Aorta (tissue), 5 donors: ENCODE data around the gene ROBO2. TPM values are rescaled to one million over a fixed set of nuclear protein-coding genes. Genes with fewer than 3 reads are reported as not detected.

Experiments used
- ATAC-seq: fragments of 200-7000 bp; cut with Tn5 transposase; one replicate; pipeline ENCODE4 v1.9.1; 2022; ENCODE audit warnings: moderate library complexity; ENCODE audit not compliant: low FRiP score
- DNase-seq, 2 donors: peaks; one replicate each; pipeline ENCODE4 v3.0.0-alpha.2; 2020
- H3K27ac ChIP-seq, 2 donors: one replicate each; pipeline ENCODE4 v1.5.1; 2013; ENCODE audit warnings: low read length in 2 of 2, mild to moderate bottlenecking in 2 of 2, moderate library complexity in 2 of 2, control low read depth in 1 of 2, inconsistent platforms in 1 of 2, low read depth in 1 of 2
- H3K27me3 ChIP-seq, 2 donors: one replicate each; pipeline ENCODE4 v1.6.1; 2013; ENCODE audit warnings: control low read depth in 1 of 2, low read length in 1 of 2, mild to moderate bottlenecking in 1 of 2, moderate library complexity in 1 of 2; ENCODE audit not compliant: insufficient read depth in 2 of 2, control insufficient read depth in 1 of 2
- H3K36me3 ChIP-seq, 2 donors: one replicate each; pipeline ENCODE4 v1.6.1; 2013; ENCODE audit warnings: control low read depth in 1 of 2, low read length in 1 of 2, mild to moderate bottlenecking in 1 of 2; ENCODE audit not compliant: insufficient read depth in 2 of 2, control insufficient read depth in 1 of 2
- H3K4me1 ChIP-seq, 2 donors: one replicate each; pipeline ENCODE4 v1.6.1; 2013; ENCODE audit warnings: low read length in 2 of 2, control low read depth in 1 of 2, mild to moderate bottlenecking in 1 of 2, moderate library complexity in 1 of 2; ENCODE audit not compliant: insufficient read depth in 2 of 2, control insufficient read depth in 1 of 2
- H3K4me3 ChIP-seq, 2 donors: one replicate each; pipeline ENCODE4 v1.5.1; 2013; ENCODE audit warnings: low read length in 2 of 2, control low read depth in 1 of 2, mild to moderate bottlenecking in 1 of 2
- H3K9me3 ChIP-seq: one replicate; pipeline ENCODE4 v1.6.1; 2013; ENCODE audit warnings: mild to moderate bottlenecking, low read length; ENCODE audit not compliant: control insufficient read depth
- WGBS, 2 donors: extraction: QIAGEN DNeasy Blood & Tissue Kit; methylation state at CpG; one replicate each; pipeline ENCODE4 v1.1.7; 2013; 5-methylcytosine and 5-hydroxymethylcytosine counted together
- intact Hi-C, 2 donors: fragments of 100-400 bp; cut with DNase I; formaldehyde crosslinking; loops; one replicate each; pipeline versions ENCODE4 v1.14.2 to v1.15.0; 2022
- polyA plus RNA-seq, 2 donors: library from polyadenylated mRNA; stranded (reverse); fragments of 200-250 nt; gene quantifications; one replicate each; pipeline ENCODE4 v1.2.3, GENCODE V29; 2013
- total RNA-seq, 2 donors: library from RNA; stranded (reverse); fragmentation: NEBNext Ultra II Directional; extraction: Animal tissue kit (Norgen Biotek cat#: 25700); gene quantifications; one replicate each; pipeline ENCODE4 v1.2.1, GENCODE V29; 2021
- donor health status: healthy with polysubstance abuse.
- donor health status: Bipolar disorder and iron deficiency.
- donor health status: DM: no; HTN: no; CAD: no.
- donor health status: DM: no; HTN: no; CAD: no.
- donor health status: DM: yes; HTN: yes; CAD: no.

ROBO2 gene
- total and polyA plus RNA-seq, 4 donors: 0.05 to 1.3 (median 0.58) TPM

DNA sequence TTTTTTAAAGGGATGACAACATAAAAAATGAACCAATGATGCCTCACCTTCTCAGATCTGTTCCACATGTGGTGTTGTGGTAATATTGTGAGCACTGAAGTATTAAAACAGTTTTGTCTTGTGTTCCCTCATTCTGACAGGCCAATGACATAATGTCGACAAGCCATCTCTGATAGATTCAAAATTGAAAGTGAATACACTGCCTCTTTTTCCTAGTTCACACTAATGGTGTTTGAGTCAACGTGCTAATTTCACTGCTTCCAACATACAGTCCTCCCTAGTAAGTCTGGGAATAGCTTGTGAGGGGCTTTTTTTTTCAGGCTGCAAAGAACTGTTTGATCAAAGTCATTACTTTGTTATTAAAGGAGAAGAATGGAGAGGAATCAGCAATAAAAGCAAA, 82.8 kb downstream of the ROBO2 start:
- WGBS, 2 donors: 58 to 71% methylated on average over 2 of the region's 2 CpGs
- Histone ChIP-seq H3K36me3 (no peaks in the 10 kb centered on the region), H3K9me3 (no peaks in the 10 kb centered on the region)

DNA sequence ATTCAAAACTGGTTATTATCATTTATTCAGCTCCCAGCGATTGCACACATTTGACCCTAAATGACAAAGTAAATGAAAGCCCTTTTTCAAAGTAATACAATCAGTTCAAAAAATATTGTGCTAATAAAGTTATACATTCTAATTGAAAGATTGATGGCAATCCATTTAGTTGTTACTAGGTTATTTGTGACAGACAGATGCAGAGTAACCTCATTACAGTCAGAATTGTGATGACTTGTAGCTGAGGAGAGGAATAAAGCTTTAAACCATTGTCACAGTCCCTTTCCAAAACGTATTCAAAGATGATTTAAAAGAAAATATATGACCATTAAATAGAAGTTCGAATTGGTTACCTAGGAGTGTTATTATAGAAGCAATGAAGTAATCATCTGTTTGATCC, 86.1 kb downstream of the ROBO2 start:
- DNase-seq (no peak), ATAC-seq (no peak)
- 74 to 77% methylated on average over 3 of the region's 3 CpGs for WGBS, 2 donors
- no peaks in the 10 kb centered on the region for H3K4me1 ChIP-seq
- H3K4me3 ChIP-seq: no peak overlapping the region
- intact Hi-C loops: no loop called here
- H3K27ac ChIP-seq: no peak overlapping the region
- no peaks in the 10 kb centered on the region for H3K36me3 ChIP-seq
- no peaks in the 10 kb centered on the region for H3K9me3 ChIP-seq
- H3K27me3 ChIP-seq: no peaks in the 10 kb centered on the region

More for the DNA sequence above, 82.8 kb downstream of the ROBO2 start:
- Histone ChIP-seq H3K27me3 (no peaks in the 10 kb centered on the region), H3K27ac (no peak overlapping the region), H3K4me3 (no peak overlapping the region), H3K4me1 (no peaks in the 10 kb centered on the region)
- ATAC-seq (no peak), DNase-seq (no peak)
- intact Hi-C loops: no loop called here

GRCh38 chr3:77134769-77135168, 94.9 kb downstream of the ROBO2 start:
- no peaks in the 10 kb centered on the region for H3K36me3 ChIP-seq
- H3K4me3 ChIP-seq: no peak overlapping the region
- 70 to 78% methylated on average over 12 of the region's 12 CpGs for WGBS, 2 donors
- intact Hi-C loops: no loop called here
- H3K9me3 ChIP-seq: peaks cover 1% of the 10 kb centered on the region
- no peaks in the 10 kb centered on the region for H3K4me1 ChIP-seq
- no peaks in the 10 kb centered on the region for H3K27me3 ChIP-seq
- no peak for DNase-seq
- H3K27ac ChIP-seq: no peak overlapping the region
- no peak for ATAC-seq

- 85 to 91% methylated on average over 5 of the region's 5 CpGs for WGBS, 2 donors
- H3K9me3 ChIP-seq: peaks cover 2% of the 10 kb centered on the region
- no peak overlapping the region for H3K27ac ChIP-seq
- H3K4me1 ChIP-seq: no peaks in the 10 kb centered on the region
- ATAC-seq (no peak), DNase-seq (no peak)
- no peak overlapping the region for H3K4me3 ChIP-seq
- no peaks in the 10 kb centered on the region for H3K27me3 ChIP-seq
- intact Hi-C loops: no loop called here
- no peaks in the 10 kb centered on the region for H3K36me3 ChIP-seq
Measured at GRCh38 chr3:77137559-77137958, 97.7 kb downstream of the ROBO2 start.

DNA sequence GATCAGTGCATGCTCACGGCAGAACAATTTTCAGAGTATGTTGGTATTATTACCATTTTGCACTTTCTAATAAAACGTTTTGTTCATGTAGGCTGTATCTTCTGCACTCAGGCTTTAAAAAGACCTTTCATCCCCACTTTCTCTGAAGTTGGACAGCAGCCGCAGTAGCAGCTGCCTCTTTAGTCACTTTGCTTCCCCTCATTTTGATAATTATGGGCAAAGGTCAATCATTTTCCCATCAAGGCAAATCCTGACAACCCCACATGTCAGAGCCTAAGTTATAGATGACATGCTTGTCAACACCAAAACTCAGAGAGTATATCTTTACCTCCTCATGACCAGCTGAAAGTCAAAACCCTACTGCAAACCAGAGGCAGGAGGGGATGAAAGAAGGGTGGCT, 99.7 kb downstream of the ROBO2 start:
- Histone ChIP-seq H3K9me3 (peaks cover 4% of the 10 kb centered on the region), H3K27me3 (no peaks in the 10 kb centered on the region), H3K4me1 (no peaks in the 10 kb centered on the region), H3K4me3 (no peak overlapping the region), H3K36me3 (no peaks in the 10 kb centered on the region), H3K27ac (no peak overlapping the region)
- 64 to 70% methylated on average over 3 of the region's 3 CpGs for WGBS, 2 donors
- no peak for ATAC-seq
- intact Hi-C loops: no loop called here
- no peak for DNase-seq

GRCh38 chr3:77141423-77141822, 101.5 kb downstream of the ROBO2 start:
- Histone ChIP-seq H3K4me3 (no peak overlapping the region), H3K36me3 (no peaks in the 10 kb centered on the region), H3K27ac (no peak overlapping the region), H3K9me3 (peaks cover 2% of the 10 kb centered on the region), H3K27me3 (no peaks in the 10 kb centered on the region), H3K4me1 (no peaks in the 10 kb centered on the region)
- 64 to 74% methylated on average over 3 of the region's 3 CpGs for WGBS, 2 donors
- ATAC-seq (no peak), DNase-seq (no peak)
- intact Hi-C loops: no loop called here

DNA sequence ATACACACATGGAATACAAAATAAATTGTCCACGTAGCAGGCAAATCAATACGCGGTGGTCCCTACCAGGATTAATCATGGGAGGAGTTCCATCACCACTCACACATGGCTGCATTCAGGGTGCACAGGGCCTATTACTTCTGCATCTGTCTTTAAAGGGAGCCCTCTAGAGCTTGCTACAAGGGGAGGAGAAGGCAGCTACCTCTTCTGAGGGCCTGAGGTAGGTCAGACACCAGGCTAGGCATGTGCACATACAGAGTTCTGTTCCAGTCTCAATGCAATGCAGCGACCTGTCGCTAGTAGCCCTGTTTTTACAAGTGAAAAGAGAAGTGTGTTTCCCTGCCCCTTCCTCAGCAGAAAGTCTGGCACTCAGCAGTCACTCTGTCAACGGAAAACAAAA, 102.7 kb downstream of the ROBO2 start:
- WGBS, 2 donors: 56 to 69% methylated on average over 6 of the region's 6 CpGs
- Histone ChIP-seq H3K4me1 (no peaks in the 10 kb centered on the region), H3K27ac (no peak overlapping the region), H3K36me3 (no peaks in the 10 kb centered on the region), H3K4me3 (no peak overlapping the region), H3K9me3 (peaks cover 2% of the 10 kb centered on the region), H3K27me3 (no peaks in the 10 kb centered on the region)
- intact Hi-C loops: no loop called here
- DNase-seq (no peak), ATAC-seq (no peak)

DNA sequence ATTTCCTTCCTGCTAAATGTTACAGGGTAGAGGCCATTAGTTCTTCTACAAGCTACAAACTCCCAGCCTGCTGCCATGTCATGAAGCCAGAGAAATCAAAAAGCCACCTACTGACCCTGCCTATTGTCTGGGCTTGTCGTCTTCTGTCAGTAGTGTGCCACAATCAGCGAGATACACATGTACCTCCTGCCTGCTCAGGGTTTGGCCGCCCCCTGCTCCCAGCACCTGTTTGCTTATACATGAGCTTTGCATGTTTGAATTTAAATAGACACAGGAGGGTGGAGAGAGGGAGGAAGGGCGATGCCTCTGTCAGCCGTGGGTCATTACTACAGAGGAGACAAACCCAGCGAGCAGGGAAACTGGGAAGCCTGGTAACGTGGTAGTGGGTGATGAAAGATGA, 106.1 kb downstream of the ROBO2 start:
- Histone ChIP-seq H3K27me3 (no peaks in the 10 kb centered on the region), H3K27ac (no peak overlapping the region), H3K4me1 (no peaks in the 10 kb centered on the region), H3K36me3 (no peaks in the 10 kb centered on the region), H3K4me3 (no peak overlapping the region), H3K9me3 (peaks cover 2% of the 10 kb centered on the region)
- WGBS, 2 donors: 63 to 74% methylated on average over 7 of the region's 7 CpGs
- intact Hi-C loops: no loop called here
- ATAC-seq (no peak), DNase-seq (no peak)

DNA sequence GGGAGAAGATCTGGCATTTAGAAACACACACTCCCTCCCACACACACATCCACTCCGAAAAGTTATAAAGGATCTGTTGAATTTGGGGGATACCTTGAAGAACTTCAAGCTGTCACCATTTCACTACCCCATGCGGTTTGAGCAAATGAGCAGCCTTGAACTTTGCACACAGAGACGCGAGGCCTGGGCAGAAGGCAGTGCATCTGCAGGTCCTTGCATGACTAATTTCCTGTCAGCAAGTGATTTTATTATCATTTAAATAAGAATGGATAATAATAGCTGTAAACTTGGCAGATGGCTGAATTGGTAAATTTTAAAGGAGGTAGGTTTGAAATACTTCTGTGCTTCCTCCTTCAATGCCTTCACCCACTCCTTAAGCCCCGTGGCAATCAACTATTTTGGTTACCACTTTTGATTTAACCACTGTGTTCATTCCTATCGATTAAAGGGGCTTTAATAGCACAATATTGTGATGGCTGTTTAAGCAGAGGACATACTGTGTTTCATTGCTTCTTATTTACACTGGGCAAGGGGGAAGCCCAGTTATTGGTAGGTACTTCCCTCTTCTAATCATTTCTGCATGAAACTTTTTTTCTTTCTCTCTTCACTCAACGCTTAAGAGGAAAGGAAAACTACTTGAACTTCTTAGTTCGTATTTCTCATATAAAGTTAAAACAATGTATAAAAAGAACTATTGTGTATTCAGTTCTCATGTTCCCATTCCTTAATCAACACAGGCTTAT, 108.1 kb downstream of the ROBO2 start:
- Histone ChIP-seq H3K27ac (no peak overlapping the region), H3K36me3 (no peaks in the 10 kb centered on the region), H3K4me1 (no peaks in the 10 kb centered on the region), H3K4me3 (no peak overlapping the region), H3K27me3 (no peaks in the 10 kb centered on the region), H3K9me3 (no peaks in the 10 kb centered on the region)
- WGBS, 2 donors: 67 to 71% methylated on average over 8 of the region's 8 CpGs
- intact Hi-C loops: no loop called here
- DNase-seq: no peak
- no peak for ATAC-seq
